ENCODE results near the gene MICU1. TPM values are rescaled to one million over a fixed set of nuclear protein-coding genes. Genes with fewer than 3 reads are reported as not detected.

Gene MICU1
- total and polyA plus RNA-seq, 2 of the 13 experiments (the other 11 are each of a cell fraction or from before 2014, with no cell fraction given) = 32.5 to 56.1 TPM

DNA sequence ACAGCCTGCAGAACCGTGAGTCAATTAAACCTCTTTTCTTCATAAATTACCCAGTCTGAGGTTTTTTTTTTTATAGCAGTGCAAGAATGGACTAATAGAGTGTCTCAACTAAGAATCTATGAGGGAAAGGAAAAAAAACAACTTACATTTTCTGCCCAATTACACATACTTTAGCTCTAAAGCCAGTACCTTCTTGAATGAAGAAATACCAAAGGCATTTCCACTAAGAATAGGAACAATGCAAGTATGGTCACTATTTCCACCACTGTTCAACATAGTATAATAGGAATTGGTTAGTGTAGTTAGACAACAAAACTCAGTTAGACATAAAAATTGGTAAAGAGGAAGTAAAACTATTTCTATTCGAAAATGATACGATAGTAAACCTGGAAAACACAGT is 37.6 kb downstream of the MICU1 start:
- intact Hi-C loops (cut with micrococcal nuclease; ENCODE audit: unreplicated experiment) (no loop called here), in situ Hi-C loops (cut with HindIII; ENCODE audit: extremely low pct_ligation_motif_present, low pct_unique_long_range_greater_than_20kb) (no loop called here)
- Histone ChIP-seq H3K9ac (ENCODE audit: insufficient read depth, low read depth, low read length) (no peak overlapping the region), H3K27me3 (ENCODE audit: control insufficient read depth in 1 of 2, insufficient read depth in 2 of 2, low read length in 2 of 2) (no peaks in the 10 kb centered on the region), H3K79me2 (ENCODE audit: insufficient read depth, low read length) (peaks cover 25% of the 10 kb centered on the region), H3K4me3 (replicated peaks in 1 of 3; ENCODE audit: insufficient read depth in 1 of 3, low read depth in 2 of 3, low read length in 3 of 3) (no peak overlapping the region), H3K4me2 (ENCODE audit: low read depth, low read length) (no peak overlapping the region), H3K9me3 (ENCODE audit: low read length) (no peaks in the 10 kb centered on the region), H3K4me1 (ENCODE audit: insufficient read depth, low read length) (peaks cover 3% of the 10 kb centered on the region), H3K36me3 (replicated peaks in 1 of 2; ENCODE audit: control insufficient read depth in 1 of 2, insufficient read depth in 2 of 2, low read length in 2 of 2) (no peaks in the 10 kb centered on the region), H4K20me1 (ENCODE audit: insufficient read depth, low read length) (no peaks in the 10 kb centered on the region), H3K27ac (ENCODE audit: extremely low read length, insufficient read depth, low read length) (no peak overlapping the region), H2AFZ (ENCODE audit: low read length) (no peak overlapping the region)
- no peak for FAIRE-seq
- 97% methylated on average over 3 of the region's 3 CpGs for WGBS (ENCODE audit: low lambda C conversion rate)
- ChIA-PET CTCF (ENCODE audit: low intra/inter-chr PET ratio, low total read pairs) (no interaction called here), POLR2A (no interaction called here)
- no peak for TF ChIP-seq TRIM24 (CRISPR knock-in tag; IDR thresholded peaks at IDR 0.05)
- no peak for TF ChIP-seq YEATS4 (CRISPR knock-in tag; IDR thresholded peaks at IDR 0.05; ENCODE audit: borderline replicate concordance)
- TF ChIP-seq HDAC6 (IDR thresholded peaks at IDR 0.05; ENCODE audit: low read depth, low read length) = no peak
- TF ChIP-seq, protein P1, sequence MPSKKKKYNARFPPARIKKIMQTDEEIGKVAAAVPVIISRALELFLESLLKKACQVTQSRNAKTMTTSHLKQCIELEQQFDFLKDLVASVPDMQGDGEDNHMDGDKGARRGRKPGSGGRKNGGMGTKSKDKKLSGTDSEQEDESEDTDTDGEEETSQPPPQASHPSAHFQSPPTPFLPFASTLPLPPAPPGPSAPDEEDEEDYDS (CRISPR knock-in tag; IDR thresholded peaks at IDR 0.05) = no peak
- TF ChIP-seq SP140L (CRISPR knock-in tag; IDR thresholded peaks at IDR 0.05; ENCODE audit: borderline replicate concordance) = no peak
- no peak for TF ChIP-seq ARHGAP35 (CRISPR knock-in tag; IDR thresholded peaks at IDR 0.05; ENCODE audit: borderline replicate concordance)
- no peak for TF ChIP-seq AGO2 (optimal IDR thresholded peaks at IDR 0.05; ENCODE audit: low read depth, low read length)
- TF ChIP-seq FOXA3 (CRISPR knock-in tag; IDR thresholded peaks at IDR 0.05) = no peak
- TF ChIP-seq MLLT10 (CRISPR knock-in tag; IDR thresholded peaks at IDR 0.05) = no peak
- TF ChIP-seq ZNF292 (CRISPR knock-in tag; IDR thresholded peaks at IDR 0.05; ENCODE audit: borderline replicate concordance, low read depth) = no peak
- no peak for TF ChIP-seq MYC (CRISPR knock-in tag; IDR thresholded peaks at IDR 0.05; ENCODE audit: borderline replicate concordance)
- no peak for TF ChIP-seq ZNF207 (IDR thresholded peaks at IDR 0.05; ENCODE audit: borderline replicate concordance)
- no peak for TF ChIP-seq FOXC1 (CRISPR knock-in tag; IDR thresholded peaks at IDR 0.05; ENCODE audit: borderline replicate concordance)
- no peak for TF ChIP-seq ZNF460 (CRISPR knock-in tag; IDR thresholded peaks at IDR 0.05; ENCODE audit: borderline replicate concordance)
- no peak for TF ChIP-seq ZNF484 (CRISPR knock-in tag; IDR thresholded peaks at IDR 0.05; ENCODE audit: borderline replicate concordance, low read depth)
- no peak for TF ChIP-seq PTBP1 (IDR thresholded peaks at IDR 0.05; ENCODE audit: low read depth, low read length, poor library complexity, severe bottlenecking)
- TF ChIP-seq, protein P2, sequence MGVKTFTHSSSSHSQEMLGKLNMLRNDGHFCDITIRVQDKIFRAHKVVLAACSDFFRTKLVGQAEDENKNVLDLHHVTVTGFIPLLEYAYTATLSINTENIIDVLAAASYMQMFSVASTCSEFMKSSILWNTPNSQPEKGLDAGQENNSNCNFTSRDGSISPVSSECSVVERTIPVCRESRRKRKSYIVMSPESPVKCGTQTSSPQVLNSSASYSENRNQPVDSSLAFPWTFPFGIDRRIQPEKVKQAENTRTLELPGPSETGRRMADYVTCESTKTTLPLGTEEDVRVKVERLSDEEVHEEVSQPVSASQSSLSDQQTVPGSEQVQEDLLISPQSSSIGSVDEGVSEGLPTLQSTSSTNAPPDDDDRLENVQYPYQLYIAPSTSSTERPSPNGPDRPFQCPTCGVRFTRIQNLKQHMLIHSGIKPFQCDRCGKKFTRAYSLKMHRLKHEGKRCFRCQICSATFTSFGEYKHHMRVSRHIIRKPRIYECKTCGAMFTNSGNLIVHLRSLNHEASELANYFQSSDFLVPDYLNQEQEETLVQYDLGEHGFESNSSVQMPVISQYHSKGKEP (CRISPR knock-in tag; IDR thresholded peaks at IDR 0.05) = no peak
- DNase-seq (ENCODE audit: low spot score) = no peak
- no peak for ATAC-seq
- no TSS peak for BruUV-seq (replicated peaks)

Measured in HepG2 (cell line).